SK-N-SH (cell line): Measurements from ENCODE around the gene NFKB1.

Experiments
- CTCF ChIP-seq: fragments of 200-600 bp; sonication (generic); IDR thresholded peaks from 2 replicates; pipeline ENCODE4 v1.6.1; 2017; ENCODE audit warnings: antibody characterized with exemption, mild to moderate bottlenecking, moderate library complexity
- EP300 ChIP-seq, 2 experiments: IDR thresholded peaks; 2 replicates each; pipeline versions ENCODE4 v1.4.0 to v1.6.1; 2012; ENCODE audit warnings: borderline replicate concordance in 1 of 2, low read depth in 1 of 2, low read length in 1 of 2
- RCOR1 ChIP-seq: fragments of 150-350 bp; IDR thresholded peaks from 2 replicates; pipeline ENCODE4 v1.6.1; 2017; ENCODE audit warnings: antibody characterized with exemption, low read length

GRCh38 chr4:102514298-102514964, 13.3 kb downstream of the NFKB1 start:
- TF ChIP-seq CTCF = no peak
- TF ChIP-seq EP300 (IDR thresholded peaks at IDR 0.05; ENCODE audit: borderline replicate concordance in 1 of 2, low read depth in 1 of 2, low read length in 1 of 2) = no peak
- TF ChIP-seq RCOR1 = no peak
